NOMO-1 treated with DMSO at 0.1 percent for 48 hours (cell line): ENCODE results near the gene HYCC1.
A peak's percentile ranks its signal among the peaks of the same experiment; 100 is the strongest.

Source experiments
- DNase-seq: peaks from one replicate; lab custom pipeline; 2025; ENCODE audit not compliant: unreplicated experiment; lab: John Stamatoyannopoulos, UW

Gene HYCC1

GRCh38 chr7:23017309-23017708, 3.4 kb upstream of the HYCC1 start:
- peak; percentile 75 for DNase-seq

GRCh38 chr7:23016345-23017253, 2.7 kb upstream of the HYCC1 start:
- no peak for DNase-seq

GRCh38 chr7:23014681-23015080, 751 bp upstream of the HYCC1 start:
- DNase-seq = no peak

GRCh38 chr7:23012908-23013714, 819 bp downstream of the HYCC1 start:
- DNase-seq = peak; percentile 27

GRCh38 chr7:23012186-23012585, 1.7 kb downstream of the HYCC1 start:
- DNase-seq = no peak

- peak; percentile 37 for DNase-seq
Measured at GRCh38 chr7:23011222-23011924, 2.6 kb downstream of the HYCC1 start.

GRCh38 chr7:23009303-23009702, 4.6 kb downstream of the HYCC1 start:
- DNase-seq = no peak

GRCh38 chr7:23004247-23004520, 9.7 kb downstream of the HYCC1 start:
- no peak for DNase-seq

- DNase-seq = no peak
Measured at GRCh38 chr7:23003505-23004246, 10.3 kb downstream of the HYCC1 start.

GRCh38 chr7:23002698-23003097, 11.2 kb downstream of the HYCC1 start:
- no peak for DNase-seq

- DNase-seq = no peak
Measured at GRCh38 chr7:23001610-23002009, 12.3 kb downstream of the HYCC1 start.

GRCh38 chr7:23000597-23001360, 13.2 kb downstream of the HYCC1 start:
- DNase-seq = no peak

GRCh38 chr7:22998519-22998896, 15.4 kb downstream of the HYCC1 start:
- no peak for DNase-seq

GRCh38 chr7:22997871-22998518, 15.9 kb downstream of the HYCC1 start:
- no peak for DNase-seq

- no peak for DNase-seq
Measured at GRCh38 chr7:22996470-22996869, 17.5 kb downstream of the HYCC1 start.

GRCh38 chr7:22995011-22995410, 18.9 kb downstream of the HYCC1 start:
- no peak for DNase-seq

- no peak for DNase-seq
Measured at GRCh38 chr7:22992874-22993840, 20.8 kb downstream of the HYCC1 start.

- DNase-seq = no peak
Measured at GRCh38 chr7:22990588-22990949, 23.4 kb downstream of the HYCC1 start.
